Activated gamma-delta T cell (primary cell): ENCODE results near the gene SMPD1.

Source experiments
- DNase-seq: peaks from one replicate; lab custom pipeline; 2025; lab: John Stamatoyannopoulos, UW

The SMPD1 gene

GRCh38 chr11:6414874-6415328, 24.6 kb downstream of the SMPD1 start:
- DNase-seq: no peak

- DNase-seq: no peak
Measured at GRCh38 chr11:6415797-6416196, 25.5 kb downstream of the SMPD1 start.

GRCh38 chr11:6417907-6418556, 27.8 kb downstream of the SMPD1 start:
- DNase-seq: no peak

GRCh38 chr11:6418557-6419008, 28.3 kb downstream of the SMPD1 start:
- DNase-seq: no peak

- DNase-seq: peak; percentile 55
Measured at GRCh38 chr11:6419009-6419631, 28.8 kb downstream of the SMPD1 start, which contains the start of gene APBB1. APBB1 (minus strand) TSS chr11:6419094; CDS start chr11:6411347, 7,747 bp downstream.

- DNase-seq: no peak
Measured at GRCh38 chr11:6420677-6421076, 30.4 kb downstream of the SMPD1 start.

GRCh38 chr11:6427516-6427915, 37.2 kb downstream of the SMPD1 start:
- no peak for DNase-seq

GRCh38 chr11:6431861-6432260, 41.6 kb downstream of the SMPD1 start:
- no peak for DNase-seq

GRCh38 chr11:6433998-6434660, 43.9 kb downstream of the SMPD1 start:
- DNase-seq: no peak

- no peak for DNase-seq
Measured at GRCh38 chr11:6437423-6437822, 47.1 kb downstream of the SMPD1 start.

- no peak for DNase-seq
Measured at GRCh38 chr11:6437993-6438392, 47.7 kb downstream of the SMPD1 start.

GRCh38 chr11:6438979-6439571, 48.8 kb downstream of the SMPD1 start:
- no peak for DNase-seq

- no peak for DNase-seq
Measured at GRCh38 chr11:6440906-6441358, 50.7 kb downstream of the SMPD1 start, which contains the start of gene HPX. HPX (minus strand) TSS chr11:6440987; CDS start chr11:6440963, 24 bp downstream.

- no peak for DNase-seq
Measured at GRCh38 chr11:6442441-6442840, 52.2 kb downstream of the SMPD1 start.

GRCh38 chr11:6443269-6444003, 53.2 kb downstream of the SMPD1 start:
- DNase-seq: no peak
